Endodermal cell (in vitro differentiated cells): ENCODE measurements around the gene FAM151A. TPM values are rescaled to one million over a fixed set of nuclear protein-coding genes. Genes with fewer than 3 reads are reported as not detected.

Experiments used
- DNase-seq: peaks from one replicate; pipeline ENCODE4 v3.0.0-alpha.2; 2017
- H3K27ac ChIP-seq: 2 replicates; pipeline ENCODE4 v1.5.1; 2013; ENCODE audit warnings: mild to moderate bottlenecking, low read depth, low read length, moderate library complexity
- H3K27me3 ChIP-seq: 2 replicates; pipeline ENCODE4 v1.6.1; 2013; ENCODE audit warnings: mild to moderate bottlenecking, low read length, moderate library complexity; ENCODE audit not compliant: insufficient read depth, control insufficient read depth, poor library complexity, severe bottlenecking
- H3K36me3 ChIP-seq: 2 replicates; pipeline ENCODE4 v1.7.0; 2013; ENCODE audit warnings: mild to moderate bottlenecking, low read length, moderate library complexity; ENCODE audit not compliant: control insufficient read depth, insufficient read depth
- H3K4me1 ChIP-seq: one replicate; pipeline ENCODE4 v1.7.0; 2013; ENCODE audit warnings: low read length; ENCODE audit not compliant: control insufficient read depth, insufficient read depth
- H3K4me3 ChIP-seq: 2 replicates; pipeline ENCODE4 v1.5.1; 2013; ENCODE audit warnings: mild to moderate bottlenecking, low read length, moderate library complexity
- H3K9ac ChIP-seq: 2 replicates; pipeline ENCODE4 v1.6.1; 2013; ENCODE audit warnings: mild to moderate bottlenecking, low read length, moderate library complexity; ENCODE audit not compliant: poor library complexity, severe bottlenecking; ENCODE audit errors: extremely low read depth
- H3K9me3 ChIP-seq: 2 replicates; pipeline ENCODE4 v1.6.1; 2013; ENCODE audit warnings: mild to moderate bottlenecking, low read length, moderate library complexity; ENCODE audit not compliant: control insufficient read depth
- H3K27ac Mint-ChIP-seq: 2 replicates; pipeline ENCODE4 v1.8.0; 2020; ENCODE audit warnings: mixed read lengths
- H3K27me3 Mint-ChIP-seq: 2 replicates; pipeline ENCODE4 v1.8.0; 2021; ENCODE audit warnings: mild to moderate bottlenecking, mixed read lengths; ENCODE audit not compliant: insufficient read depth
- H3K36me3 Mint-ChIP-seq: 2 replicates; pipeline ENCODE4 v1.8.0; 2020; ENCODE audit warnings: low read depth, mixed read lengths
- H3K4me1 Mint-ChIP-seq: 2 replicates; pipeline ENCODE4 v1.8.0; 2020; ENCODE audit warnings: mixed read lengths
- H3K4me3 Mint-ChIP-seq: 2 replicates; pipeline ENCODE4 v1.8.0; 2020; ENCODE audit warnings: mild to moderate bottlenecking, moderate library complexity, mixed read lengths
- H3K9me3 Mint-ChIP-seq: 2 replicates; pipeline ENCODE4 v1.8.0; 2020; ENCODE audit warnings: mild to moderate bottlenecking, mixed read lengths
- WGBS, 2 experiments: methylation state at CpG; one replicate each; pipeline versions ENCODE4 v1.1.5 to v1.1.7; 2013; ENCODE audit warnings: missing lambda C conversion rate in 2 of 2, mixed read lengths in 1 of 2; ENCODE audit not compliant: insufficient coverage in 1 of 2, insufficient read length in 1 of 2; 5-methylcytosine and 5-hydroxymethylcytosine counted together
- total RNA-seq, 2 donors: library from RNA; stranded (reverse); fragmentation: NEBNext Ultra II Directional in 1 of 2; extraction: Animal tissue kit (Norgen Biotek cat#: 25700) in 1 of 2; gene quantifications; 2 replicates in 1 of 2; 3 replicates in 1 of 2; pipeline ENCODE4 v1.2.1, GENCODE V29; 2021
- TF ChIP-seq, protein P1 (sequence below): fragments of 200-600 bp; sonication (generic); conservative IDR thresholded peaks from 2 replicates; pipeline ENCODE4 v1.5.0; 2021; ENCODE audit warnings: antibody characterized with exemption, mild to moderate bottlenecking

The FAM151A gene
- total RNA-seq, 2 donors from 2014 or later = not detected

DNA sequence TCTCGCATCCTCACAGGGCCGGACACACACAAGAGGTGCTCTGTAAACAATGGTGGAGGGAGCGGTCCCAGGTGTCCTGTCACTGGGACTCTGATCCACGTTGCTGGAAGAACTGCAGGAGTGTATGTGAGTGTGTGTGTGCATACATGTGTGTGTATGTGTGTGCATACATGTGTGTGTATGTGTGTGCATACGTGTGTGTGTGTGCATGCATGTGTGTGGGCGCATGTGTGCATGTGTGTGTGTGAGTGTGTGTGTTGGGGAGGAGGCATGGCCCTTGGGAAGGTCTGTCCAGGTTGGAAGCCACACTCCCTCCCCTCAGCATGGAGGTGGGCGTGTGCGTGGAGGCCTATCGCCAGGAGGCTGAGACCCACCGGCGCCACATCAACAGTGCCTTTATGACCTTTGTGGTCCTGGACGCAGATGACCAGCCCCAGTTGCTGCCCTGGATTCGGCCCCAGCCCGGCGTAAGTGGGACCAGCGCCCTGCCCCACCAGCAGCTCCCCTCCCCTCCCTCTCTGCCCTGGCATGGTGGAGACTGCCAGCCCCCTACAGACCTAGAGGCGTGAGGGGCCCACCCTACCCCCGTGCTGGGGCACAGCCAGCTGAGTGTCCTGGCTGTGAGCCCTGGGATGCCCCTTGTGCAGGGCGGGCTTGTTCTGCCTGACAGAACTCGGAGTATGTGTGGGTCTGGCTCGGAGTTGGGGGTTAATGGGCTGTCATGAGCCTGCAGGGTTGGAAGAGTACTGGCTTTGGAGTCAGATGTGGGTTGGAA is 22.2 kb downstream of the FAM151A start:
- H3K9ac ChIP-seq = no peak overlapping the region
- no peak overlapping the region for H3K4me3 ChIP-seq
- Mint-ChIP-seq H3K27ac (no peak overlapping the region), H3K9me3 (no peaks in the 10 kb centered on the region), H3K4me3 (no peak overlapping the region), H3K27me3 (no peaks in the 10 kb centered on the region), H3K4me1 (no peaks in the 10 kb centered on the region), H3K36me3 (no peaks in the 10 kb centered on the region)
- no peaks in the 10 kb centered on the region for H3K4me1 ChIP-seq
- H3K36me3 ChIP-seq = no peaks in the 10 kb centered on the region
- no peak overlapping the region for H3K27ac ChIP-seq
- H3K27me3 ChIP-seq = no peaks in the 10 kb centered on the region
- TF ChIP-seq, protein P1, sequence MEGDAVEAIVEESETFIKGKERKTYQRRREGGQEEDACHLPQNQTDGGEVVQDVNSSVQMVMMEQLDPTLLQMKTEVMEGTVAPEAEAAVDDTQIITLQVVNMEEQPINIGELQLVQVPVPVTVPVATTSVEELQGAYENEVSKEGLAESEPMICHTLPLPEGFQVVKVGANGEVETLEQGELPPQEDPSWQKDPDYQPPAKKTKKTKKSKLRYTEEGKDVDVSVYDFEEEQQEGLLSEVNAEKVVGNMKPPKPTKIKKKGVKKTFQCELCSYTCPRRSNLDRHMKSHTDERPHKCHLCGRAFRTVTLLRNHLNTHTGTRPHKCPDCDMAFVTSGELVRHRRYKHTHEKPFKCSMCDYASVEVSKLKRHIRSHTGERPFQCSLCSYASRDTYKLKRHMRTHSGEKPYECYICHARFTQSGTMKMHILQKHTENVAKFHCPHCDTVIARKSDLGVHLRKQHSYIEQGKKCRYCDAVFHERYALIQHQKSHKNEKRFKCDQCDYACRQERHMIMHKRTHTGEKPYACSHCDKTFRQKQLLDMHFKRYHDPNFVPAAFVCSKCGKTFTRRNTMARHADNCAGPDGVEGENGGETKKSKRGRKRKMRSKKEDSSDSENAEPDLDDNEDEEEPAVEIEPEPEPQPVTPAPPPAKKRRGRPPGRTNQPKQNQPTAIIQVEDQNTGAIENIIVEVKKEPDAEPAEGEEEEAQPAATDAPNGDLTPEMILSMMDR = no peak
- no peak for DNase-seq
- 88 to 96% methylated on average over 7 to 21 of the region's 21 CpGs for WGBS, 2 experiments
- H3K9me3 ChIP-seq = no peaks in the 10 kb centered on the region

DNA sequence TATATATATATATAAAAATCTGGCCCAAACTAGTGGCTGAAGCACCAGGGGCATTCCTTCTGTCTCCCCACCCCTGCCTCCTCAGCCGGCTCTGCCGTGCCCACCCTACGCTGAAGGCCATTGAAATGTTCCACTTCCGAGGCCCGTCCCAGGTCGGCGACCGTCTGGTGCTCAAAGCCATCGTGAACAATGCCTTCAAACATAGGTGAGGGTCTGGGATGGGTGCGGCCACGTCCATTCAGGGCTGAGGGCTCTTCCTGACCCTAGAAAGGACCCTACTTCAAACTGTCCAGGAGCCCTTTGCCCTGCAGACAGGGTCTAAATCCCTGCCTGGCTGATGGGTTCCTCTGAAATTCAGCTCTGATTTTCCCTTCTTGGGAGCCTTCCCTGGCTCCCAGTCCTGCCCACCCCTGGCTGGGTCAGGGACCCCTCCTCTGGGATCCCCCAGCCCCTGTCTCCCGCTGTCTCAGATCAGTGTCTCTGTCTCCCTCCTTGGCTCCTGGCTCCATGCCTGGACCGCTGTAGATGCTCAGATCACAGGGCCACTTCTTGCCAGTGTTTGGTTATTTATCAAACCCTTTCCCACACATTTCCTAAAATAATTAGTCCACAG is 24.0 kb downstream of the FAM151A start:
- 89 to 95% methylated on average over 11 to 13 of the region's 13 CpGs for WGBS, 2 experiments
- no peaks in the 10 kb centered on the region for H3K9me3 ChIP-seq
- H3K36me3 ChIP-seq = no peaks in the 10 kb centered on the region
- TF ChIP-seq, protein P1 = no peak
- H3K27me3 ChIP-seq = no peaks in the 10 kb centered on the region
- H3K9ac ChIP-seq = no peak overlapping the region
- Mint-ChIP-seq H3K9me3 (no peaks in the 10 kb centered on the region), H3K27me3 (no peaks in the 10 kb centered on the region), H3K36me3 (no peaks in the 10 kb centered on the region), H3K27ac (no peak overlapping the region), H3K4me3 (no peak overlapping the region), H3K4me1 (no peaks in the 10 kb centered on the region)
- no peak overlapping the region for H3K27ac ChIP-seq
- DNase-seq = no peak
- no peak overlapping the region for H3K4me3 ChIP-seq
- H3K4me1 ChIP-seq = no peaks in the 10 kb centered on the region

DNA sequence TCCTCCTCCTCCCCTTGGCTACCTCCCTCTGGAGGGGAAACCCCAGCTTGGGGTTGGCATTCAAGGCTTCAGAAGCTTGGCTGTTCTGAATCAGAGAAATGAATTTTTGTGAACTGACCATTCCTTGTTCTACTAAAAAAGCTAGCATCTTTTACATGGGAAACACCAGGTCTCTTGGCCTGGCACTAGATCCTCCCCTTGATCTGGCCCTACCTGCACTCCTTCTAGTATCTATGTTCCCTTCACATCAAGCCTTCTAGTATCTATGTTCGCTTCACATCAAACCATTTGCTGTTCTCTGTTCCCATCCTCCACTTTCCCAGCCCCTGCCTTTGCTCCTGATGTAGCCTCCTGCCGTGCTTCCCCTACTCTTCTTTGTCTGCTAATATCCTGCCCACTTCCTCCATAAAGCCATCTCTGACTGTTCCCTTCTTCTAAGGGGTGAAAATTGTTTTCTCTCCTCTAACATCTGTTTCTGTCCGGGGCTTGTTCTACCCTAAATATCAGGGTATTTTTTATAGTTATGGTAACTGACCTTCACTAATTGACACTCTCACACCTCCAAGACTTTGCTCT is 25.8 kb downstream of the FAM151A start:
- Histone ChIP-seq H3K27ac (no peak overlapping the region), H3K9ac (no peak overlapping the region), H3K36me3 (no peaks in the 10 kb centered on the region), H3K4me1 (no peaks in the 10 kb centered on the region), H3K27me3 (no peaks in the 10 kb centered on the region), H3K9me3 (no peaks in the 10 kb centered on the region), H3K4me3 (no peak overlapping the region)
- no peak overlapping the region for H3K27ac Mint-ChIP-seq
- no peaks in the 10 kb centered on the region for H3K9me3 Mint-ChIP-seq
- DNase-seq = no peak
- H3K27me3 Mint-ChIP-seq = no peaks in the 10 kb centered on the region
- H3K4me1 Mint-ChIP-seq = no peaks in the 10 kb centered on the region
- TF ChIP-seq, protein P1 = no peak
- 41 to 75% methylated on average over 2 to 3 of the region's 3 CpGs for WGBS, 2 experiments
- no peaks in the 10 kb centered on the region for H3K36me3 Mint-ChIP-seq
- H3K4me3 Mint-ChIP-seq = no peak overlapping the region
